Endometrial microvascular endothelial cells (primary cell): ENCODE results near the gene GPR15LG. TPM values are rescaled to one million over a fixed set of nuclear protein-coding genes. Genes with fewer than 3 reads are reported as not detected.

Source experiments
- in situ Hi-C: cut with HindIII; loops from 2 replicates; pipeline ENCODE4 v1.10.0; 2017; ENCODE audit warnings: low sequenced_read_pairs, low pct_unique_long_range_greater_than_20kb; ENCODE audit errors: inconsistent ontology term
- total RNA-seq: library from RNA; depleted of rRNA; stranded (reverse); fragments of >200 nt; gene quantifications from one replicate; pipeline ENCODE4 v1.2.3, GENCODE V29; 2015; ENCODE audit errors: inconsistent ontology term

The GPR15LG gene
- total RNA-seq, 1 donor from 2014 or later: not detected

- in situ Hi-C loops: no loop called here
Observed at GRCh38 chr10:84185526-84186175, 12.1 kb downstream of the GPR15LG start.

GRCh38 chr10:84188815-84189214, 15.2 kb downstream of the GPR15LG start:
- in situ Hi-C loops: no loop called here

GRCh38 chr10:84190621-84191020, 17.0 kb downstream of the GPR15LG start:
- in situ Hi-C loops: no loop called here

GRCh38 chr10:84191106-84191505, 17.5 kb downstream of the GPR15LG start:
- in situ Hi-C loops: no loop called here

GRCh38 chr10:84193327-84193726, 19.7 kb downstream of the GPR15LG start:
- in situ Hi-C loops: no loop called here

GRCh38 chr10:84193846-84194423, 20.3 kb downstream of the GPR15LG start:
- in situ Hi-C loops: no loop called here

- in situ Hi-C loops: no loop called here
Observed at GRCh38 chr10:84194424-84195043, 20.9 kb downstream of the GPR15LG start, which contains the start of gene CDHR1. Gene CDHR1, plus strand, starts transcription at chr10:84194537. Its CDS starts 224 bp downstream, at chr10:84194761.

- in situ Hi-C loops: no loop called here
Observed at GRCh38 chr10:84195044-84195830, 21.6 kb downstream of the GPR15LG start.

GRCh38 chr10:84196083-84196482, 22.5 kb downstream of the GPR15LG start:
- in situ Hi-C loops: no loop called here

GRCh38 chr10:84196941-84197340, 23.3 kb downstream of the GPR15LG start:
- in situ Hi-C loops: no loop called here

GRCh38 chr10:84197643-84198042, 24.0 kb downstream of the GPR15LG start:
- in situ Hi-C loops: no loop called here

- in situ Hi-C loops: no loop called here
Observed at GRCh38 chr10:84198206-84198915, 24.8 kb downstream of the GPR15LG start.

- in situ Hi-C loops: no loop called here
Observed at GRCh38 chr10:84200537-84201243, 27.1 kb downstream of the GPR15LG start.

GRCh38 chr10:84201244-84201606, 27.6 kb downstream of the GPR15LG start:
- in situ Hi-C loops: no loop called here

GRCh38 chr10:84201682-84202081, 28.1 kb downstream of the GPR15LG start:
- in situ Hi-C loops: no loop called here

- in situ Hi-C loops: no loop called here
Observed at GRCh38 chr10:84202349-84202748, 28.7 kb downstream of the GPR15LG start.

- in situ Hi-C loops: no loop called here
Observed at GRCh38 chr10:84204122-84204521, 30.5 kb downstream of the GPR15LG start.

- in situ Hi-C loops: no loop called here
Observed at GRCh38 chr10:84204610-84205009, 31.0 kb downstream of the GPR15LG start.
